ENCODE measurements around the gene STK33. TPM values are rescaled to one million over a fixed set of nuclear protein-coding genes. Genes with fewer than 3 reads are reported as not detected.

Gene STK33
- total and polyA plus RNA-seq, 12 donors = 6.9 to 37.9 (median 30.1) TPM

DNA sequence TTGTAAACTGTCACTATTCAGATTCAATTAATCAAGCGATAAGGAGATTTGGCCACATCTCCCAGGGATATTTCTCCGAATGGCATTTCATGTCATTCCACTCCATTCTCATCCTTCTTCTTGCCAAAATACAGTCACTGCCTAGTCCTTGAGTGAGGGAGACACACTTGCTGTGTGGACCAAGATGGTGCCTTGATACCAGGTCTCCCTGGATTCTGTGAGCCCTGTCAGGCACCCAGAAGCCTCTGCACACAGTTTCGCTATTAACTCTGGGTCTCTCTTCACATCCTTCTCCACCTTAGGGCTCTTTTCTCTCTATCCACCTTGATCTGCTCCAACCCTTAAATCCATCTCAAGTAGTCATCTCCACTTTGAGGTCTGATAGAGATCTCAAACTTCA is 210.4 kb downstream of the STK33 start:
- DNase-seq (no peak), ATAC-seq (no peak)
- no peaks in the 10 kb centered on the region for H3K36me3 ChIP-seq
- no peak overlapping the region for H3K27ac ChIP-seq
- TF ChIP-seq, protein P1, sequence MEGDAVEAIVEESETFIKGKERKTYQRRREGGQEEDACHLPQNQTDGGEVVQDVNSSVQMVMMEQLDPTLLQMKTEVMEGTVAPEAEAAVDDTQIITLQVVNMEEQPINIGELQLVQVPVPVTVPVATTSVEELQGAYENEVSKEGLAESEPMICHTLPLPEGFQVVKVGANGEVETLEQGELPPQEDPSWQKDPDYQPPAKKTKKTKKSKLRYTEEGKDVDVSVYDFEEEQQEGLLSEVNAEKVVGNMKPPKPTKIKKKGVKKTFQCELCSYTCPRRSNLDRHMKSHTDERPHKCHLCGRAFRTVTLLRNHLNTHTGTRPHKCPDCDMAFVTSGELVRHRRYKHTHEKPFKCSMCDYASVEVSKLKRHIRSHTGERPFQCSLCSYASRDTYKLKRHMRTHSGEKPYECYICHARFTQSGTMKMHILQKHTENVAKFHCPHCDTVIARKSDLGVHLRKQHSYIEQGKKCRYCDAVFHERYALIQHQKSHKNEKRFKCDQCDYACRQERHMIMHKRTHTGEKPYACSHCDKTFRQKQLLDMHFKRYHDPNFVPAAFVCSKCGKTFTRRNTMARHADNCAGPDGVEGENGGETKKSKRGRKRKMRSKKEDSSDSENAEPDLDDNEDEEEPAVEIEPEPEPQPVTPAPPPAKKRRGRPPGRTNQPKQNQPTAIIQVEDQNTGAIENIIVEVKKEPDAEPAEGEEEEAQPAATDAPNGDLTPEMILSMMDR (IDR thresholded peaks at IDR 0.05) = no peak
- H3K9me3 ChIP-seq = no peaks in the 10 kb centered on the region
- no peaks in the 10 kb centered on the region for H3K27me3 ChIP-seq
- 94 to 99% methylated on average over 3 of the region's 3 CpGs for WGBS, 2 donors
- H3K4me3 ChIP-seq = no peak overlapping the region
- intact Hi-C loops (cut with DNase I) = no loop called here
- H3K4me1 ChIP-seq = peaks cover 0 to under 1% (median 0%) of the 10 kb centered on the region in 9 donors

- no peak for DNase-seq
- Histone ChIP-seq H3K27me3 (no peaks in the 10 kb centered on the region), H3K27ac (no peak overlapping the region), H3K36me3 (no peaks in the 10 kb centered on the region), H3K9me3 (no peaks in the 10 kb centered on the region), H3K4me1 (no peaks in the 10 kb centered on the region), H3K4me3 (no peak overlapping the region)
- 61 to 63% methylated on average over 1 of the region's 1 CpG for WGBS, 2 donors
- TF ChIP-seq, protein P1 (IDR thresholded peaks at IDR 0.05) = no peak
- ATAC-seq = no peak
- intact Hi-C loops (cut with DNase I) = no loop called here
These were observed 210.8 kb downstream of the STK33 start for GRCh38 chr11:8383227-8383626.

DNA sequence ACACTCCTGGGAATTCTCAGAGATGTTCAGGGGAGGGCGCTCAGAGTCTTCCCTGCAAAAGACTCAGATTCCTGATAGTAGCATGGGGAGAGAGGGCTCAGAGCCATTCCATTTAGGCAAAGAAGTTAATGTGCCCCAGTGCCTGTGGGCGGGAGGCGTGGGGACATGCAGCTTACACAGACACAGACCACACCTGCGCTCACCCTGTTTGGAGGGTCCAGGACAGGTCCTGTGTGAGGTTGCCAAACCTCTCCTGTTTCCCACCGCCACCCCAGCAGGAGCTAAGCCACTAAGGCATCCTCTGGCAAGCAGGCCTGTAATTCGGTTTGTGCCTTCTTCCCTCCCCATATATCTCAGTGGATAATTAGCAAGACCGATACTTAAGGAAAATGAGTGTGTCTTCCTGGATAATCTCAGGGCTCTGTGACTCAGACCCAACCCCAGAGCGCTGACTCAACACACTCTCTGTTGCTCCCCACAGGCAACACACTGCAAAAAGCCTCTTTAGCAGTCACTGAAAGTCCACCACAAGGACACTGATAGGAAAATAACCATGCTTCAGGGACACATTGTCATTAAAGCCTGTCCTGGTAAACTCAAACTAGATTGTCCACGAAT is 211.5 kb downstream of the STK33 start:
- DNase-seq (no peak), ATAC-seq (no peak)
- Histone ChIP-seq H3K27me3 (no peaks in the 10 kb centered on the region), H3K27ac (no peak overlapping the region), H3K36me3 (no peaks in the 10 kb centered on the region), H3K9me3 (no peaks in the 10 kb centered on the region), H3K4me3 (no peak overlapping the region), H3K4me1 (no peaks in the 10 kb centered on the region)
- TF ChIP-seq, protein P1 (IDR thresholded peaks at IDR 0.05) = no peak
- 87 to 89% methylated on average over 9 of the region's 9 CpGs for WGBS, 2 donors
- intact Hi-C loops (cut with DNase I) = no loop called here

DNA sequence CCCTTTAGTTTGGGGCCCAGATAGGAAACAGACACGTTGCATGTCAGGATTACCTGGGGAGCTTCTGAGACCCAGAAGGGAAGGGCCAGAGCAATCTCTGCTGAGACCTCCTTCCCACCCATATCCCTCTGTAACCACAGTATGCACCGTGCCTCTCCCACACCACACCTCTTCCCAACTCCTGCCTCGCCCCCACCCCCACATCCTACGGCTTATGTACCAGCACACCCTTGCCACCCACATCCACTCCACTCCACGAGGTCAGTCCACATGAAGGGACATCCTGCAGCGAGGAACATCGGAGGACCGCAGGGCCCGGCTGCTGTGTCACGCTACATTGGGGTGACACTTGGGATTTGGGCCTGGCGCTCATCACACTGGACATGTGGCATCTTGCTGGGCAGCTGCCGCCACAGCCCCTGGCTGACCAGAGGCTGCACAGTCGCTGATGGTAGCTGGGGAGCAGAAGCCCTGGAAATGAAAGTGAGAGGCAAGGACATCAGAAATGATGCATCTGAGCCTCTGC is 212.1 kb downstream of the STK33 start:
- H3K4me3 ChIP-seq = no peak overlapping the region
- intact Hi-C loops (cut with DNase I) = no loop called here
- WGBS, 2 donors = 79 to 85% methylated on average over 13 of the region's 13 CpGs
- DNase-seq = no peak
- no peaks in the 10 kb centered on the region for H3K9me3 ChIP-seq
- H3K27ac ChIP-seq = no peak overlapping the region
- H3K4me1 ChIP-seq = no peaks in the 10 kb centered on the region
- no peaks in the 10 kb centered on the region for H3K27me3 ChIP-seq
- H3K36me3 ChIP-seq = no peaks in the 10 kb centered on the region
- ATAC-seq = peak in 1 of 8 donors; percentile 17
- TF ChIP-seq, protein P1 (IDR thresholded peaks at IDR 0.05) = no peak

Measured in heart right ventricle (tissue), 16 donors.